HCT116 (cell line): ENCODE data around the gene COPS6. TPM values are rescaled to one million over a fixed set of nuclear protein-coding genes. Genes with fewer than 3 reads are reported as not detected.

Experiments
- ATAC-seq: fragments of 200-7000 bp; cut with Tn5 transposase; 2 replicates; pipeline ENCODE4 v1.9.1; 2020; ENCODE audit warnings: mild to moderate bottlenecking, moderate library complexity
- BruUV-seq: library from RNA; stranded (reverse); fragments of 400-500 nt; replicated peaks from 2 replicates; lab custom pipeline; 2021; lab: Mats Ljungman, UMichigan
- CTCF ChIA-PET: fragments of 300-600 bp; sonication (Branson Sonifier 250); formaldehyde crosslinking; loops from one replicate; lab custom pipeline; 2021; ENCODE audit warnings: antibody characterized with exemption; lab: Charles Lee
- POLR2A ChIA-PET: fragments of 300-600, 350-600 bp; sonication (Branson Sonifier 250); formaldehyde crosslinking; loops from one replicate; lab custom pipeline; 2021; ENCODE audit warnings: antibody characterized with exemption; lab: Charles Lee
- RAD21 ChIA-PET, 2 experiments: fragments of 300-600 bp; sonication (Branson Sonifier 250); formaldehyde crosslinking; loops; one replicate each; lab custom pipeline; 2023; ENCODE audit warnings: low total read pairs in 2 of 2; ENCODE audit not compliant: uncharacterized antibody in 2 of 2, unreplicated experiment in 2 of 2, low non-redundant PET in 1 of 2; lab: Charles Lee
- DNase-seq: peaks from one replicate; pipeline ENCODE4 v3.0.0-alpha.2; 2010; ENCODE audit warnings: low read depth, low spot score
- H2AFZ ChIP-seq: fragments of 200-600 bp; shearing (Covaris generic), sonication (generic); 2 replicates; pipeline ENCODE4 v1.6.1; 2017; ENCODE audit warnings: low read depth, mixed run types, mixed read lengths, antibody characterized with exemption, low read length; ENCODE audit not compliant: poor library complexity, severe bottlenecking
- H3K27ac ChIP-seq: 2 replicates; pipeline ENCODE4 v1.5.1; 2012; ENCODE audit warnings: low read depth, low read length
- H3K27me3 ChIP-seq: fragments of 200-600 bp; sonication (generic); 2 replicates; pipeline ENCODE4 v1.6.1; 2016; ENCODE audit warnings: mixed run types, low read length, mixed read lengths; ENCODE audit not compliant: insufficient read depth
- H3K36me3 ChIP-seq, 2 experiments: fragments of 200-500 bp in 1 of 2; fragments of 200-600 bp in 1 of 2; sonication (Bioruptor generic) in 1 of 2; sonication (generic) in 1 of 2; 2 replicates each; pipeline versions ENCODE4 v1.5.1 to v1.6.1; 2014 to 2016; ENCODE audit warnings: low read length in 2 of 2, inconsistent platforms in 1 of 2, mixed read lengths in 1 of 2, mixed run types in 1 of 2; ENCODE audit not compliant: insufficient read depth in 2 of 2, control insufficient read depth in 1 of 2
- H3K4me1 ChIP-seq, 2 experiments: fragments of 200-600 bp in 1 of 2; sonication (generic) in 1 of 2; 2 replicates each; pipeline versions ENCODE4 v1.5.1 to v1.6.1; 2012 to 2017; ENCODE audit warnings: low read length in 2 of 2, inconsistent platforms in 1 of 2, mild to moderate bottlenecking in 1 of 2, mixed read lengths in 1 of 2, mixed run types in 1 of 2, moderate library complexity in 1 of 2; ENCODE audit not compliant: insufficient read depth in 2 of 2, control insufficient read depth in 1 of 2
- H3K4me2 ChIP-seq: fragments of 200-600 bp; sonication (generic); 2 replicates; pipeline ENCODE4 v1.6.1; 2017; ENCODE audit warnings: mixed run types, low read length, mixed read lengths
- H3K4me3 ChIP-seq, 2 experiments: fragments of 200-600 bp in 1 of 2; sonication (generic) in 1 of 2; replicated peaks in 1 of 2; 2 replicates each; pipeline ENCODE4 v1.5.1; 2011 to 2016; ENCODE audit warnings: low read length in 2 of 2, control low read depth in 1 of 2, low read depth in 1 of 2, mild to moderate bottlenecking in 1 of 2, mixed read lengths in 1 of 2, mixed run types in 1 of 2
- H3K79me2 ChIP-seq: fragments of 200-600 bp; sonication (generic); 2 replicates; pipeline ENCODE4 v1.6.1; 2017; ENCODE audit warnings: mild to moderate bottlenecking, mixed run types, low read length, moderate library complexity, mixed read lengths; ENCODE audit not compliant: insufficient read depth
- H3K9ac ChIP-seq: fragments of 200-600 bp; sonication (generic); 2 replicates; pipeline ENCODE4 v1.6.1; 2016; ENCODE audit warnings: low read length, mixed read lengths
- H3K9me2 ChIP-seq: fragments of 200-600 bp; sonication (generic), shearing (Covaris generic); 2 replicates; pipeline ENCODE4 v1.6.1; 2017; ENCODE audit warnings: mixed run types, mild to moderate bottlenecking, moderate library complexity; ENCODE audit not compliant: insufficient read depth
- H3K9me3 ChIP-seq, 2 experiments: fragments of 200-500 bp in 1 of 2; fragments of 200-600 bp in 1 of 2; sonication (Bioruptor generic) in 1 of 2; sonication (generic) in 1 of 2; 2 replicates each; pipeline ENCODE4 v1.6.1; 2014 to 2017; ENCODE audit warnings: low read length in 2 of 2, mixed read lengths in 2 of 2, inconsistent platforms in 1 of 2, low read depth in 1 of 2, mild to moderate bottlenecking in 1 of 2, mixed run types in 1 of 2, moderate library complexity in 1 of 2; ENCODE audit not compliant: control insufficient read depth in 1 of 2, insufficient read depth in 1 of 2
- H4K20me1 ChIP-seq: fragments of 200-600 bp; sonication (generic), shearing (Covaris generic); 2 replicates; pipeline ENCODE4 v1.6.1; 2017; ENCODE audit warnings: mixed run types, mild to moderate bottlenecking, moderate library complexity; ENCODE audit not compliant: insufficient read depth
- EGR1 ChIP-seq: IDR thresholded peaks from 2 replicates; pipeline ENCODE4 v1.6.1; 2012; ENCODE audit warnings: low read depth
- ELF1 ChIP-seq: IDR thresholded peaks from 2 replicates; pipeline ENCODE4 v1.6.1; 2012; ENCODE audit warnings: low read depth, borderline replicate concordance
- JUND ChIP-seq: IDR thresholded peaks from 2 replicates; pipeline ENCODE4 v1.6.1; 2012
- POLR2AphosphoS5 ChIP-seq: IDR thresholded peaks from 2 replicates; pipeline ENCODE4 v1.6.1; 2011; ENCODE audit warnings: mild to moderate bottlenecking, low read depth, low read length, moderate library complexity
- RAD21 ChIP-seq: IDR thresholded peaks from 2 replicates; pipeline ENCODE4 v1.6.1; 2012; ENCODE audit warnings: low read depth, mild to moderate bottlenecking
- SIN3A ChIP-seq: IDR thresholded peaks from 2 replicates; pipeline ENCODE4 v1.6.1; 2012; ENCODE audit warnings: low read depth
- YY1 ChIP-seq: IDR thresholded peaks from 2 replicates; pipeline ENCODE4 v1.6.1; 2011; ENCODE audit warnings: low read length, low read depth, moderate library complexity, mild to moderate bottlenecking; ENCODE audit not compliant: insufficient replicate concordance; ENCODE audit errors: extremely low read depth
- intact Hi-C: fragments of 100-400 bp; cut with micrococcal nuclease; formaldehyde crosslinking; loops from 2 replicates; pipeline ENCODE4 v1.10.0; 2022
- total RNA-seq: library from RNA; stranded (reverse); gene quantifications from one replicate; pipeline ENCODE4 v1.2.1, GENCODE V29; 2021; ENCODE audit not compliant: unreplicated experiment
- TF ChIP-seq, protein P1 (sequence below): IDR thresholded peaks from 2 replicates; pipeline ENCODE4 v1.6.1; 2012

The COPS6 gene
- total RNA-seq, 1 experiment from 2014 or later: 126 TPM

DNA sequence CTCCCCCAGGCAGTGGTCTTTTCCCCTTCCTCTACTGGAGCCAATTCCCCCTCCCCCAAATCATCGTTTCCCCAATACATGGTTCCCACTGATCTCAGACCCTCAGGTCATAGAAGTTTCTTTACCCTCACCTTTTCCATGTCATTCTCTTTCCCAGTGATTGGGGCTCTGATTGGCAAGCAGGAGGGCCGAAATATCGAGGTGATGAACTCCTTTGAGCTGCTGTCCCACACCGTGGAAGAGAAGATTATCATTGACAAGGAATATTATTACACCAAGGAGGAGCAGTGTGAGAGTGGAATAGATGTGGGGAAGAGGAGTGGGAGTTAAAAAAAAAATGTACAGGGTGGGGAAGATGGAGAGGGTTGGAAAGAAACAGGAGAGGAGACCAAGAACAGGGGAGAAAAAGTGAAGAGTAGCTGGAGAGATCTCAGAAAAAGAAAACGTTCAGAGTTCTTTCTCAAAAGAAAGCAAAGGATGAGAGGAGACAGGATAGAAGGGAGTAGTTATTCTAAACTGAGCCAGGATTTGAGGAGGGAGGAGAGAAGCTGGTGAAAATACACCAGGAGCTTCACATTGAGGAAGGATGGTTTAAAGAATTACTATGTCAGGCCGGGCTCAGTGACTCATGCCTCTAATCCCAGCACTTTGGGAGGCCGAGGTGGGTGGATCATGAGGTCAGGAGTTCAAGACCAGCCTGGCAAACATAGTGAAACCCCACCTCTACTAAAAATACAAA lies 858 bp downstream of the COPS6 start:
- Histone ChIP-seq H3K79me2 (peaks cover 30% of the 10 kb centered on the region), H3K27ac (peak overlapping the region; percentile 90), H3K9me2 (no peaks in the 10 kb centered on the region), H3K9ac (peak overlapping the region; percentile 94), H2AFZ (no peak overlapping the region), H3K36me3 (peaks cover 22 to 41% of the 10 kb centered on the region in 2 experiments; a peak in 3 of 4 replicates), H3K4me2 (peak overlapping the region; percentile 83), H3K27me3 (no peaks in the 10 kb centered on the region), H4K20me1 (peaks cover 11% of the 10 kb centered on the region), H3K4me3 (peak overlapping the region; percentile 91 to 93), H3K4me1 (peaks cover 8 to 38% of the 10 kb centered on the region in 2 experiments), H3K9me3 (no peaks in the 10 kb centered on the region)
- ChIA-PET RAD21 (no interaction called here), CTCF (interaction anchor here (1.5 kb wide), 1 partner anchor 12 kb away, joined by 4 read pairs; the partner anchor contains the start of genes AP4M1 and MCM7), POLR2A (interaction anchor here (0.5 to 2.3 kb wide), 4 partner anchors 11 to 714 kb away, joined by 3 to 11 read pairs (median 6); partner anchors contain the start of genes AP4M1 and MCM7)
- no peak for ATAC-seq
- no peak for TF ChIP-seq ELF1
- TF ChIP-seq EGR1: no peak
- TF ChIP-seq YY1: no peak
- TF ChIP-seq JUND: no peak
- TF ChIP-seq SIN3A: no peak
- no peak for TF ChIP-seq POLR2AphosphoS5
- TF ChIP-seq, protein P1, sequence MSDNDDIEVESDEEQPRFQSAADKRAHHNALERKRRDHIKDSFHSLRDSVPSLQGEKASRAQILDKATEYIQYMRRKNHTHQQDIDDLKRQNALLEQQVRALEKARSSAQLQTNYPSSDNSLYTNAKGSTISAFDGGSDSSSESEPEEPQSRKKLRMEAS: no peak
- TF ChIP-seq RAD21: no peak
- DNase-seq: no peak
- BruUV-seq: no TSS peak
- intact Hi-C loops: loop anchor here (1.0 kb wide), 1 partner anchor 11 kb away; no protein-coding TSS in a partner anchor
